ENCODE results near the gene MRPL55.

DNA sequence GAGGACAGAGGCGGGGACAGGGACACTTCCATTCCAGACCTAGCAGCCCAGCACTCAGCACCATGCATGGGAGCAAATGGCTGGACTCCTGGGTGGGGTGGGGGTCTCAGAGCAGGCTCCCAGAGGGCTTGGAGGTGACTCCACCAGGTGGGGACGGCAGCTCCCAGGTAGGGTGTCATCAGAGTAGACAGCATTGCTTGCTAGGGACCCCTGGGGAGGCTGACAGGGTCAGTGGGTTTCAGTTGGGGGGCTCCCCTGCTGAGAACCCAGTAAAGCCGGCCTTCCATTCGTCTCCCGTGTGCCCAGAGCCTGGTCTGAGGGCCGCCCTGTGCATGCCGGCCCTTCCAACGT, 35.9 kb upstream of the MRPL55 start:
- TF ChIP-seq CTCF (IDR thresholded peaks at IDR 0.05; ENCODE audit: poor library complexity, severe bottlenecking) (no peak), POLR2AphosphoS5 (IDR thresholded peaks at IDR 0.05) (no peak), TAF1 (IDR thresholded peaks at IDR 0.05; ENCODE audit: low read depth) (no peak), EZH2 (IDR thresholded peaks at IDR 0.05; ENCODE audit: borderline replicate concordance, insufficient read depth, low read length, poor library complexity, severe bottlenecking) (no peak), EP300 (conservative IDR thresholded peaks at IDR 0.05; ENCODE audit: poor library complexity, severe bottlenecking) (no peak), MXI1 (conservative IDR thresholded peaks at IDR 0.05; ENCODE audit: poor library complexity, severe bottlenecking) (no peak), REST (IDR thresholded peaks at IDR 0.05; ENCODE audit: borderline replicate concordance) (no peak)
